Neural cell (in vitro differentiated cells): Measurements from ENCODE around the gene GCK.

Experiments
- EP300 ChIP-seq: fragments of 450-650 bp; conservative IDR thresholded peaks from 2 replicates; pipeline ENCODE4 v1.6.1; 2014; ENCODE audit warnings: antibody characterized with exemption, mild to moderate bottlenecking, moderate library complexity; ENCODE audit not compliant: poor library complexity, severe bottlenecking
- EZH2 ChIP-seq: fragments of 200-600, 300-800 bp; shearing (Covaris generic), sonication (generic); IDR thresholded peaks from 2 replicates; pipeline ENCODE4 v1.6.1; 2014; ENCODE audit warnings: antibody characterized with exemption, low read length, borderline replicate concordance, mild to moderate bottlenecking; ENCODE audit not compliant: insufficient read depth, poor library complexity, severe bottlenecking
- MXI1 ChIP-seq: fragments of 450-650 bp; conservative IDR thresholded peaks from 2 replicates; pipeline ENCODE4 v1.6.1; 2014; ENCODE audit warnings: antibody characterized with exemption, mild to moderate bottlenecking; ENCODE audit not compliant: poor library complexity, severe bottlenecking
- POLR2AphosphoS5 ChIP-seq: IDR thresholded peaks from 2 replicates; pipeline ENCODE4 v1.6.1; 2012
- RAD21 ChIP-seq: fragments of 450-650 bp; conservative IDR thresholded peaks from 2 replicates; pipeline ENCODE4 v1.6.1; 2014; ENCODE audit warnings: antibody characterized with exemption, mild to moderate bottlenecking, moderate library complexity
- SMC3 ChIP-seq: fragments of 450-650 bp; conservative IDR thresholded peaks from 2 replicates; pipeline ENCODE4 v1.6.1; 2014; ENCODE audit warnings: antibody characterized with exemption, mild to moderate bottlenecking, moderate library complexity; ENCODE audit not compliant: poor library complexity
- TAF1 ChIP-seq: IDR thresholded peaks from 2 replicates; pipeline ENCODE4 v1.6.1; 2012; ENCODE audit warnings: low read depth
- TF ChIP-seq, protein P1 (sequence below): fragments of 450-650 bp; IDR thresholded peaks from 2 replicates; pipeline ENCODE4 v1.5.1; 2014; ENCODE audit warnings: antibody characterized with exemption, mild to moderate bottlenecking, moderate library complexity; ENCODE audit not compliant: poor library complexity, severe bottlenecking
- TF ChIP-seq, protein P2 (sequence below): IDR thresholded peaks from 2 replicates; pipeline ENCODE4 v1.6.1; 2012; ENCODE audit warnings: borderline replicate concordance

DNA sequence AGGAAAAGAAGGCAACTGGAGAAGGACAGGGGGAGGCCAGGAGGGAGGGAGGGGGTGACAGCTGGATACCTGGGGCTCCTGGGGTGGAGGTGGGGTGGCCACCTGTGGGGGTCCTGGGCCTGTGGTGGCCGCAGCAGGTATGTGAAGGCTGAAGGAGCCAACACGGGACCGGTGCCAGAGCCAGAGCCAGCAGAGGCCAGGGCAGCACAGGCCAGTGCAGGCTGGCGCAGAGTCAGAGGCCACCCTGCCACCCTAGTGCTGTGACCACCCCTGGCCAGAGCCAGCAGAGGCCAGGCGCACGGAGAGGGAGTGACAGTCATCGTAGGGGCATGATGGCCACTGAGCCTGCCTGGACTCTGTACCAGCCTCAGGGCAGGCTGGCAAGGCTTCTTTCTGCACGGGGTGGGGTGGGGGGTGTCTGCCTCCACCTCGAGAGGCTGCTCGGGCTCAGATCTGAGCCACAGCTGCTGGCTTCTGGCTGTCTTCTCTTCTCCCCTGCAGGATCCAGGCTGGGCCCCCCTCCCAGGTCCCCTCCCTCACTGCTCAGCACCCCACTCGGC, 40.4 kb upstream of the GCK start:
- TF ChIP-seq, protein P1, sequence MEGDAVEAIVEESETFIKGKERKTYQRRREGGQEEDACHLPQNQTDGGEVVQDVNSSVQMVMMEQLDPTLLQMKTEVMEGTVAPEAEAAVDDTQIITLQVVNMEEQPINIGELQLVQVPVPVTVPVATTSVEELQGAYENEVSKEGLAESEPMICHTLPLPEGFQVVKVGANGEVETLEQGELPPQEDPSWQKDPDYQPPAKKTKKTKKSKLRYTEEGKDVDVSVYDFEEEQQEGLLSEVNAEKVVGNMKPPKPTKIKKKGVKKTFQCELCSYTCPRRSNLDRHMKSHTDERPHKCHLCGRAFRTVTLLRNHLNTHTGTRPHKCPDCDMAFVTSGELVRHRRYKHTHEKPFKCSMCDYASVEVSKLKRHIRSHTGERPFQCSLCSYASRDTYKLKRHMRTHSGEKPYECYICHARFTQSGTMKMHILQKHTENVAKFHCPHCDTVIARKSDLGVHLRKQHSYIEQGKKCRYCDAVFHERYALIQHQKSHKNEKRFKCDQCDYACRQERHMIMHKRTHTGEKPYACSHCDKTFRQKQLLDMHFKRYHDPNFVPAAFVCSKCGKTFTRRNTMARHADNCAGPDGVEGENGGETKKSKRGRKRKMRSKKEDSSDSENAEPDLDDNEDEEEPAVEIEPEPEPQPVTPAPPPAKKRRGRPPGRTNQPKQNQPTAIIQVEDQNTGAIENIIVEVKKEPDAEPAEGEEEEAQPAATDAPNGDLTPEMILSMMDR, result no peak
- no peak for TF ChIP-seq EP300
- TF ChIP-seq, protein P2, sequence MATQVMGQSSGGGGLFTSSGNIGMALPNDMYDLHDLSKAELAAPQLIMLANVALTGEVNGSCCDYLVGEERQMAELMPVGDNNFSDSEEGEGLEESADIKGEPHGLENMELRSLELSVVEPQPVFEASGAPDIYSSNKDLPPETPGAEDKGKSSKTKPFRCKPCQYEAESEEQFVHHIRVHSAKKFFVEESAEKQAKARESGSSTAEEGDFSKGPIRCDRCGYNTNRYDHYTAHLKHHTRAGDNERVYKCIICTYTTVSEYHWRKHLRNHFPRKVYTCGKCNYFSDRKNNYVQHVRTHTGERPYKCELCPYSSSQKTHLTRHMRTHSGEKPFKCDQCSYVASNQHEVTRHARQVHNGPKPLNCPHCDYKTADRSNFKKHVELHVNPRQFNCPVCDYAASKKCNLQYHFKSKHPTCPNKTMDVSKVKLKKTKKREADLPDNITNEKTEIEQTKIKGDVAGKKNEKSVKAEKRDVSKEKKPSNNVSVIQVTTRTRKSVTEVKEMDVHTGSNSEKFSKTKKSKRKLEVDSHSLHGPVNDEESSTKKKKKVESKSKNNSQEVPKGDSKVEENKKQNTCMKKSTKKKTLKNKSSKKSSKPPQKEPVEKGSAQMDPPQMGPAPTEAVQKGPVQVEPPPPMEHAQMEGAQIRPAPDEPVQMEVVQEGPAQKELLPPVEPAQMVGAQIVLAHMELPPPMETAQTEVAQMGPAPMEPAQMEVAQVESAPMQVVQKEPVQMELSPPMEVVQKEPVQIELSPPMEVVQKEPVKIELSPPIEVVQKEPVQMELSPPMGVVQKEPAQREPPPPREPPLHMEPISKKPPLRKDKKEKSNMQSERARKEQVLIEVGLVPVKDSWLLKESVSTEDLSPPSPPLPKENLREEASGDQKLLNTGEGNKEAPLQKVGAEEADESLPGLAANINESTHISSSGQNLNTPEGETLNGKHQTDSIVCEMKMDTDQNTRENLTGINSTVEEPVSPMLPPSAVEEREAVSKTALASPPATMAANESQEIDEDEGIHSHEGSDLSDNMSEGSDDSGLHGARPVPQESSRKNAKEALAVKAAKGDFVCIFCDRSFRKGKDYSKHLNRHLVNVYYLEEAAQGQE, result no peak
- no peak for TF ChIP-seq RAD21
- TF ChIP-seq POLR2AphosphoS5, result no peak
- TF ChIP-seq EZH2, result no peak
- TF ChIP-seq MXI1, result no peak
- no peak for TF ChIP-seq SMC3
- TF ChIP-seq TAF1, result no peak
